GM19468 (cell line): ENCODE measurements around the gene TPH2.

Experiments
- ATAC-seq: cut with Tn5 transposase; IDR thresholded peaks from one replicate; pipeline ENCODE4 v1.9.1; 2021; ENCODE audit warnings: mild to moderate bottlenecking, moderate library complexity, moderate number of reproducible peaks; ENCODE audit not compliant: unreplicated experiment; ENCODE audit errors: extremely low read depth

Gene TPH2

DNA sequence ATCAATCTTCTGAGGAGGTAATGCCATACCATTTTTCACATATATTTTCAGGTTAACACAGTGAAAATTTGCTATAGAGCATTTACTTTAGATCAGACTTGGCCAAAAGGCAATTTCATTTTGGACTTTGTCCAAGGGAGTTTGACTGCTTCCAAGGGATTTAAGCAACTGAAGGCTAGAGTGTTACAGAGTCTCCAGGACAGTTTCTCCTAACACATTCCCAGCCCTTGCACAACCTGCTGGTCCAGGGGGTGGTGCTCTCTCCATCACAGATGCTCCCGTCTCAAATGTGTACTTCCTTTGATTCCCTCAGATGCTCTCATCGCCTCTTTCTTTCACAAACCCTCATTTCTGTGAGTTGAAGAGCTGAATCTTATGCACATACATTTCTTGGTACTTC, 143.1 kb downstream of the TPH2 start:
- no peak for ATAC-seq
